Stimulated activated CD8-positive, alpha-beta memory T cell treated with anti-CD3 and anti-CD28 coated beads, Interleukin-15, amount 100 ng/mL, for 4 hours (primary cell): ENCODE results near the gene BICC1.

Source experiments
- DNase-seq, 2 donors: peaks; one replicate each; pipeline ENCODE4 v3.0.0-alpha.2; 2020; ENCODE audit warnings: low read depth in 2 of 2

Gene BICC1, protein sequence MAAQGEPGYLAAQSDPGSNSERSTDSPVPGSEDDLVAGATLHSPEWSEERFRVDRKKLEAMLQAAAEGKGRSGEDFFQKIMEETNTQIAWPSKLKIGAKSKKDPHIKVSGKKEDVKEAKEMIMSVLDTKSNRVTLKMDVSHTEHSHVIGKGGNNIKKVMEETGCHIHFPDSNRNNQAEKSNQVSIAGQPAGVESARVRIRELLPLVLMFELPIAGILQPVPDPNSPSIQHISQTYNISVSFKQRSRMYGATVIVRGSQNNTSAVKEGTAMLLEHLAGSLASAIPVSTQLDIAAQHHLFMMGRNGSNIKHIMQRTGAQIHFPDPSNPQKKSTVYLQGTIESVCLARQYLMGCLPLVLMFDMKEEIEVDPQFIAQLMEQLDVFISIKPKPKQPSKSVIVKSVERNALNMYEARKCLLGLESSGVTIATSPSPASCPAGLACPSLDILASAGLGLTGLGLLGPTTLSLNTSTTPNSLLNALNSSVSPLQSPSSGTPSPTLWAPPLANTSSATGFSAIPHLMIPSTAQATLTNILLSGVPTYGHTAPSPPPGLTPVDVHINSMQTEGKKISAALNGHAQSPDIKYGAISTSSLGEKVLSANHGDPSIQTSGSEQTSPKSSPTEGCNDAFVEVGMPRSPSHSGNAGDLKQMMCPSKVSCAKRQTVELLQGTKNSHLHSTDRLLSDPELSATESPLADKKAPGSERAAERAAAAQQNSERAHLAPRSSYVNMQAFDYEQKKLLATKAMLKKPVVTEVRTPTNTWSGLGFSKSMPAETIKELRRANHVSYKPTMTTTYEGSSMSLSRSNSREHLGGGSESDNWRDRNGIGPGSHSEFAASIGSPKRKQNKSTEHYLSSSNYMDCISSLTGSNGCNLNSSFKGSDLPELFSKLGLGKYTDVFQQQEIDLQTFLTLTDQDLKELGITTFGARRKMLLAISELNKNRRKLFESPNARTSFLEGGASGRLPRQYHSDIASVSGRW

GRCh38 chr10:58512491-58513187, at the start of gene BICC1:
BICC1 (plus strand) TSS chr10:58512872; CDS start chr10:58513144, 272 bp downstream.
- no peak for DNase-seq

DNA sequence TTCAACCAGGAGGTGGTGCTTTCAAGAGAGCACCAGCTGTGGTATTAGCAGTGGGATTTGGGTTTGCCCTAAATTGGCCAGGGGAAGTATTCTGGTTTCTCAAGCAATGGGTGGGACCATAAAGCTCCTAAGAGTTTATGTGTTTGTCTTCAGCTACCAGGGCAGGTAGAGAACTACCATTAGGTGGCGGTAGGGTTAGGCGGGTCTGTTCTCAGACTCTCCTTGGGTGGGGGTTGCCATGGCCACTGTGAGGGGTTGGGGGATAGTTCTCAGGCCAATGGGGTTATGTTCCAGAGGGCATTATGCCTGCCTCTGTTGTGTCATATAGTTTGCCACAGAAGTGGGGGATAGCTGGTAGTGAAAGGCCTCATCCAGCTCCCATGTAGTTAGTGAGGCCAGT, 47.7 kb upstream of the BICC1 start:
- DNase-seq: no peak

- no peak for DNase-seq
Measured at GRCh38 chr10:58465629-58466028, 47.0 kb upstream of the BICC1 start.

DNA sequence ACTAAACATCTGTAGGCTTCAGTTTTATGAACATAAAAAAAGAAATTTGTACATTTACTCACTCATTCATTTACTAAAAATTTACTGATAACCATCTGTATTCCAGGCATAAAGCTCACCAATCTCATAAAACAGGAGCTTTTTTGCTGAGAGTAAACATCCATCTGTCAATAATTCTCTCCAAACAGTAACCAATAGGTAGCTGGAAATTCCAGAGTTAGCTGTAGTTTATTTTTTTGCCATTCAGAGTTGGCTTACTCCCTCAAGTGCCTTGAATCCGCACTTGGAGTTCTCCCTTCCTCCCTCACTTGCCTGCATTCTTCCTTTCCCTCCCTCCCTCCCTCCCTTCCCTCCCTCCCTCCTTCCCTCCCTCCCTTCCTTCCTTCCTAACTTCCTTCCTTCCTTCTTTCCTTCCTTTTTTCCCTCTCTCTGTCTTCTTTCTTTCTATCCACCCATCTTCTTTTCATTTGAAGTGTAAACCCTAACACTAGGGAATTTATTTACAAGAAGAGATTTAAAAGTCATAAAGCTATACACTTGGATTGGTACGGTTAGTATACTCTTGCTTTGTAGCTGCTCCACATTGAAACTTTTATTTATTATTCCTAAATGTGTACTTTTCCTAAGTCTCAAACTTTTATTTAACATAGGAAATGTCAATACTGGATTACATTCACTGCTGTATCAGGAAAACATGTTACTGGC, 44.6 kb upstream of the BICC1 start:
- no peak for DNase-seq

DNA sequence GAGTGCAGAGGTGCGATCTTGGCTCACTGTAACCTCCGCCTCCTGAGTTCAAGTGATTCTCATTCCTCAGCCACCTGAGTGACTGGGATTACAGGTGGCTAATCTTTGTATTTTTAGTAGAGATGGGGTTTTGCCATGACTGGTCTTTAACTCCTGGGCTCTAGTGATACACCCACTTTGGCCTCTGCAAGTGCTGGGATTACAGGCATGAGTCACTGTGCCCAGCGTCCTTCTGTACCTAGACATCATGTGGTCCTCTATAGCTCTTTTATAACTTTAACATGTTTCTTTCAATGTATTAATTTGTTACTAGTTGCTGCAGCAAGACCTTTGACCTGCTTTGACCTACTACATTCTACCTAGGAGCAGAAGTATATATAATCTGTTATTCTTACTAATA, 38.7 kb upstream of the BICC1 start:
- DNase-seq: no peak

DNA sequence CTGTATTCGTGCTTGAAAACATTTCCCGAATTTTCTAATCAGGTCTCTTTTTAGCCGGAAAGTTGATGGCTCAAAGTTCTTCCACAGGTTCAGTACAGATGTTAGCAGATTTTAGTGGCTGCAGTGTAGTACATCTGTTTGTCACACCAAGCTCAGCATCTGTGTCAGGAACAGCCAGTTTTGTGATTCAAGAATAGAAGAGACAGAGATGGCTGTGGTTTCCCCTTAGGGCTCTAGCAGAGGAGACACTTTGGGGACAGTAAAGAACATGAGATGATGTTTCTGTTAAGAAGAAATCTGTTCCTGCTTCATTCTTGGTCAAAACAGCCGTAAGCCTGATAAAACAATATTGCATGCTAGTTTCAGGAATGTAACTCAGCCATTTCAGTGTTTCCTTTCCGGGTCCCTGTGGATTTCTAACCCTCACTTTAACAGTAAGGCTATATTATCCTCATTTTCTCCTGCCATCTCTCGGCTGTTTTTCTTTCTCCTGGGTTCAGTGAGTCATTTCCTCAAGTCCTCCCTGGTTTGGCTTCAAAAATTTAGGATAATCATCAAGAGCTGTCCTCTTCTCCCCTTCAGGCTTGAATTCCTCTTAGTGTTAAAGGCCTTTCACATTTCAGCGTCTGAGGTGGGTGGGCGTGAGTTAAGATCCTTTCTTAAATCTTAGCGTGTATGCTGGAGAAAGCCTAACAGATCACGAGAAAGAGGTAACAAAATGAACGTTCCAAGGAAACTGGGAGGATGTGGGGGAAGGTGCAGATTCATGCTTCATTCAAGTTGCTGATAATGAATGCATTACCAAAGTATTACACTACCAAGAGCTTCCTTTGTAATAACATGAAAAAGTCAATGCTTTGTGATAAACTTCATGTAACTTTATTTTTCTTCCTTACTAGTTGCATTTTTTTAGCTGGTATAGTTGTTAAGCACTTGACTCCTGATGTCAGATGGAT, 37.1 kb upstream of the BICC1 start:
- DNase-seq: no peak

DNA sequence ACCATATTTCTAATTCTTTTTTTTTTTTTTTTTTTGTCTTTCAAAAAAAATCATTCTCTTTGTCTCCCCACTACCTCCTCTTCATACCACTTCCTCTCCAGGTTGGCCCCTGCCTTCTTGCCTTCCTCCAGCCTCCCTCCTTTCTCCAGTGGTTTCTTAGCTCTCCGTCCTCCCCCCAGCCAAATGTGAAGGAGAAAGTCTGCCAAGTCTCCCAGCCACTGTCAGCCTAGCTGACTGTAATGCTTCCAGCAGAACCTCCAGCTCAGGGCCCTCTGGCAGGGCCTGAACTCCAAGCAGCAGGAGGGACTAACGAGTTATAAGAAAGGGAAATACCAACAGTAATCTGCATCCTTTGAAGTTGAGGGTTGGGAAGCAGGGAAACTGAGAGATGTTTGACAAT, 35.5 kb upstream of the BICC1 start:
- no peak for DNase-seq

GRCh38 chr10:58477902-58478301, 34.8 kb upstream of the BICC1 start:
- DNase-seq: no peak

DNA sequence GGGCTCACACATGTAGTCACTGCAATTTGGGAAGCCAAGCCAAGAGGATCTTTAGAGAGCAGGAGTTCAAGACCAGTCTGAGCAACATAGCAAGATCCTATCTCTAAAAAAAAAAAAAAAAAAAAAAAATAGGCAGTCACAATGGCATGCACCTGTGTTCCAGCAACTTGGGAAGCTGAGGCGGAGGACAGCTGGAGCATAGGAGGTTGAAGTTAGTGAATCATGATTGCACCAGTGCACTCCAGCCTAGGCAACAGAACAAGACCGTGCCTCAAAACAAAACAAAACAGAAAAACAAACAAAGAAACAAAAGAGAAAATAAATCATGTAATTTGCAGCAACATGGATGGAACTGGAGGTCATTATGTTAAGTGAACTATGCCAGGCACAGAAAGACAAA, 33.6 kb upstream of the BICC1 start:
- no peak for DNase-seq

DNA sequence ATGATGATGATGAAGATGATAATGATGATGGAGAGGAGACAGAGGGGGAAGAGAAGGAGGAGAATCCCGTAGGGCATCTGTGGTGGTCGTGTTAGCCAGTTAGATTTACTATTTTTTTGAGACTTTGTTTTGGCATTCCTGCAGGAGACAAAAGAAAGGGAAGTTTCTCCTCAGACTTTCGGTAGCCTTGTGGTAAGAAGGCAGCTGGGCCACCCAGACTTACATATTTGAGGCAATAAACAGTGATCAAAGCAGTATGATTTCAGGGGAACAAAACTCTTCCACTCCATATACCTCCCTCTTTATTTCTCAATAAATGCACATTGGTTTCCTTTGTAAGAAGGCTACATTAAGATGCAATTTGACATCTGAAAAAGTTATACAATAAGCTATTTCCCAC, 32.4 kb upstream of the BICC1 start:
- DNase-seq: no peak

DNA sequence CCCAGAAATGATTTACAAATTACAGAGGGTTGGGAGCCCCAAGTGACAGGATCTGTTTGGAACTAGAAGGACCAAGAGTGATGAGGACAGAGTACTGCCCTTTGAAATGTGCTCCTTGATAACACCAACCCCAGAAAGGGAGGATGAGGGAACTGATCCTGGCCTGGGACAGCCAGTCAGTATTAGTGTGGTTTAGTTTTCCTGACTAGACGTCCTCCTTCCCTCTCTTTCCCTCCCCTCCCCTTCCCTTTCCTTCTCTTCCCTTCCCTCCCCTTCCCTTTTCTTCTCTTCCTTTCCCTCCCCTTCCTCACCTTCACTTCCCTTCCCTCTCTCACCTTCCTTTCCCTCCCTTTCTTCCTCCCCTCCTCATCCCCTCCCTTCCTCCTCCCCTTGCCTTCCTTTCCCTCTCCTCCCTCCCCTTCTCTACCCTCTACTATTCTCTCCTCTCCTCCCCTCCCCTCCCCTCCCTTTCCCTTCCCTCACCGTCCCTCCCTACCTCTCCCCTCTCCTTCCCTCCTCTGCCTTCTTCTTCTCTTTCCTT, 31.0 kb upstream of the BICC1 start:
- DNase-seq: no peak

DNA sequence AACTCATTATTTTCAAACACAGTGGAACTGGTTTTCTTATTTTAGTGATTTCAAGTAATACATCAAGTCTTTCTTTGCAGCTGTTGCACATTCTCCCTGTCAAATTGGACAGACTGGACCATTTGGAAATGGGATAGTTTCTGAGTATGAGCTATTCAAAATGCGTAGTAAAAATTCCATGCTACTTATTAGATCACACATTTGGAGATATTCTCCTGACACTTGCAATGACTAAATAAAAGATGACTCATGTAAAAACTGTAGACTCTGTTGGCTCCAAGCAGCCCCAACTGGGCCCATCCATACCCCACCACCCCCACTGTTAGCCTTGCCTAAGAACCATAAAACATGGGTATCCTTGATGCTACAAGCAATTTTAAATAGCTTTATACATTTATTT, 25.9 kb upstream of the BICC1 start:
- no peak for DNase-seq

DNA sequence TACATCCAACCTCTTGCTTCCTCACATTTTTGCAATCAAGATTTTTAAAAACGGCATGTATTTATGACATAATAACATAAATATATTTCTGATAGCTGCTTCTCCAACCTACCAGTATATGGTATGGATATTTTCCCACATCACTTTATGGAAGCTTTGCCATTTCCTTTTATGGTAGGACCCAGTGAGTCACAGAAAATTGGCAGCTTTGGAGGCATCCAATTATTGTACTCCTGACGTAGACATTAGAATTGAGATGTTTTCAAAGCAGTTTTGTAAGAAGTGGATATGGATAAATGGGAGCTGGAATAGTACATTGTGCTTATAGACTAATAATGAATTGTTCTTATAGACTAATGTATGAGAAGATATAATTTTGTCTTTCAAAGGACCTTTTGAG, 23.8 kb upstream of the BICC1 start:
- no peak for DNase-seq

DNA sequence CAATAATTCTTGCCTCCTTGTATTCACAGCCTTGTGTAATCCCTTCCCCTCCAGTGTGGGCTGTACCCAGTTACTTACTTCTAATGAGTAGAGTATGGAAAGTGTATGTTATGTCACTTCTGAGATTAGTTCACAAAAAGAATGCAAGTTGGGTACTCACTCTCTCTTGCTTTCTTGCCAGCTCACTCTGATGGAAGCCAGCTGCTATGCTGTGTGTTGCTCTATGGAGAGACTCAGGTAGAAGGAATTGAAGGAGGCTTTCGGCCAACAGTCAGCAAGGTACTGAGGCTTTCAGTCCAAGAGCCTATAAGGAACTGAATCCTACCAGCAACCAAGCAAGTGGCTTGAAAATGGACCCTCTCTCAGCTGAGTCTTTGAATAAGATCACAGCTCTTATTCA, 9.7 kb upstream of the BICC1 start:
- no peak for DNase-seq

GRCh38 chr10:58508316-58508715, 4.4 kb upstream of the BICC1 start:
- no peak for DNase-seq

GRCh38 chr10:58511765-58512490, 744 bp upstream of the BICC1 start:
- no peak for DNase-seq

GRCh38 chr10:58513188-58514110, 777 bp downstream of the BICC1 start:
- DNase-seq: no peak

DNA sequence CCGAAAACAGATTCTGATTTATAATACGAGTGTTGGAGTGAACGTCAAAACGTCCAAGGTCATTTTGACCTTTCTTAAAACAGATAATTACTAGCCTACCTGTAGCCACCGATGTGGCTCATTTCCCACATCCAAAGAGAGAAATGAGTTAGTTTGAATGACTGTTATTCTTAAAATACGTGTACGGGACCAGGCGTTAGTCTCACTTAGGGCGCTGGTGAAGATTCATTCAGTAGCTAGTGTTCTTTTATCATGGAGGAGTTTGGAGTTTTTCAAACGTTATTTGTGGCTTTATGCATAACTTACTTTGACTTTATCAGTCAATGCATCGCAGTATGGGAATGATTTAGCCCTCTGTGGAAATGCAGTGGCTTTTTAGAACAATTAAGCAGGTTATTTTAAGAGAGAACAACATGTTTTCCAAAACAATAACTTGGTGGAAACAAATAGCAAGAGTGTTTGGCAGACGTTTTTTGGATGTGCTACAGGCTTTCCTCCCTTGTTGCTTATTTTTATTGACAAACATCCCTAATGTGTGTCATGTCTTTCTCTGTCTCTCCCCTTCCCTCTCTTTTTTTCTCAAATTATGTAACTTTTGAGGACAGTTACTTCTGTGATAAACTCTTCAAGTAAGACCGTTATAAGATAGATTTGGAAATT, 1.6 kb downstream of the BICC1 start:
- DNase-seq: no peak
